GM19238 (cell line): ENCODE data around the gene EGR2.
"Not testable (repeated sequence)": the region's sequence is repeated elsewhere in the genome, so short reads cannot be mapped to it uniquely, and the experiment has no call there.

ENCODE experiments used
- DNase-seq: peaks from one replicate; pipeline ENCODE4 v3.0.0; 2011; ENCODE audit warnings: low spot score; ENCODE audit not compliant: insufficient read length

Gene EGR2

DNA sequence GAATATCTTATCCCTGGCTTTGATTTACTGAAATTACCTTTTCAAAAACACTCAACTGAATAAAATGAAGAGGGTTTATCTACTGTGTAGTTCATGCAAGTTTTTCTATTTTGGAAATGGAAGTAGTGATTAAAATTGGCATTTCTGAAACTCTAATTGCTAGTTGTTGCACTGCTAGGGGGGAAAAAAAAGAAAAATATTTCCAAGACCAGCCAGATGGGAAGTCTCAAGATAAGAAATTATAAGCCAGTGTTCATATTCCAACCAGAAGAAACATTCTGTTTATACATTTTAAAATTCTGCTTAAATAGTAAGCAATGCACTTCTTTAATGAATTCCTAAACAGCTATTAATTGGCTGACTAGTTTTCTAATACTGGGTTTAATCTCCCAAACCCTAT, 21.1 kb downstream of the EGR2 start:
- no peak for DNase-seq

- no peak for DNase-seq
Observed at GRCh38 chr10:62794306-62794705, 21.9 kb downstream of the EGR2 start.

DNA sequence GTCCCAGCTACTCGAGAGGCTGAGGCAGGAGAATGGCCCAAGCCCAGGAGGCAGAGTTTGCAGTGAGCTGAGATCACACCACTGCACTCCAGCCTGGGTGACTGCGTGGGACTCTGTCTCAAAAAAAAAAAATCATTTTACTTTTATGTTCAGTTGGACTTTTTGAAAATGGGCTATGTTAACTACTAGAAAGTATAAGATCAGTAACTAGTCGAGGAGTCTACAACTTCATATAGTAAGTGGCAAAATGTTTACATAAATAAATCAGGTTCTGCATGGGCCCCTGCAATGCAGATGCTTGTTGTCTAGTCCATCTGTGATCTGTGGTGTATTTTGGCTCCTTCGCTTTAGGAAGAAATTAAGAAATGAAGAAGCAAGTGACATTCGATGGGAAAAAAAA, 23.9 kb downstream of the EGR2 start:
- DNase-seq: no peak

DNA sequence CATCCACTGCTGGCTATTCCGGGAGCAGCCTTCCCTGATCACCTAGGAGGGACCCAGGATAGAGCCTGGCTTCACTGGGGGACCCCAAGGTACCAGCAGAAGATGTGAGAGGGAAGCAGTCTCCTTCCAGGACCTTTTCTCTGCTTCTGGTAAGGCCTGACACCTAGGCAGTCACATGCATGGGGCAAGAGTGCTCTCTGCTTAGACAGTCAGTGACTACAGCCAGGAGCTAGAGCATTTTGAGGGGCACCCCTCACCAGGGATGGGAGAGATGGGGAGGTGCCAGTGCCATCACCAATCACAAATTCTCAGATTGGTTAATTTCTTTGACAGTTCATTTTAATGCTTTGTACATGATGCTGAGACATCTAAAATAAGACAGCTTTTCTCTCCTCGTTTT, 25.6 kb downstream of the EGR2 start:
- no peak for DNase-seq

DNA sequence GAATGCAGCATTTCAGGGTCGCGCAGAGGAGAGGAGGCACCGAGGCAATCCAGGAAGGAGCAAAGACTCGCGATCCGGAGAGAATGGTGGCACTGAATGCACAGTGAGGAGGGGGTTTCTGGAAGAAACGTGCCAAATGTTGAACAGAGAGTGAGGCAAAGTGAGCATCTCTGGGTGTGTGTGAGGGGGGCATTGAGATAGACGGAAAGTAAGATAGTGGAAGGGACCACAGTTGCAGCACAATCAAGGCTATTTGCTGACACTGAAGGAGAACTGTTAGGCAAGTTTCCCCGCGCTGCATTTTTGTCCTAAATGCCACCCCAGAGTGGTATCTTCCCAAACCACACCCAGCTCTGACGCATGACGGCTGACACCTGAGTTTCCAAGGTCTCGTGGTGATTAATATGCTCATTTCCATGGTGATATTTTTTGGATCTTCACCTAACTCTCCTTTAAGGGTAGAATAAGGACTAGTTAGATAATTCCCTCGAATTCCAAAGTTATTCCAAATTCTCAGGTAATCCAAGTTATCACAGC, 26.1 kb downstream of the EGR2 start:
- no peak for DNase-seq

DNA sequence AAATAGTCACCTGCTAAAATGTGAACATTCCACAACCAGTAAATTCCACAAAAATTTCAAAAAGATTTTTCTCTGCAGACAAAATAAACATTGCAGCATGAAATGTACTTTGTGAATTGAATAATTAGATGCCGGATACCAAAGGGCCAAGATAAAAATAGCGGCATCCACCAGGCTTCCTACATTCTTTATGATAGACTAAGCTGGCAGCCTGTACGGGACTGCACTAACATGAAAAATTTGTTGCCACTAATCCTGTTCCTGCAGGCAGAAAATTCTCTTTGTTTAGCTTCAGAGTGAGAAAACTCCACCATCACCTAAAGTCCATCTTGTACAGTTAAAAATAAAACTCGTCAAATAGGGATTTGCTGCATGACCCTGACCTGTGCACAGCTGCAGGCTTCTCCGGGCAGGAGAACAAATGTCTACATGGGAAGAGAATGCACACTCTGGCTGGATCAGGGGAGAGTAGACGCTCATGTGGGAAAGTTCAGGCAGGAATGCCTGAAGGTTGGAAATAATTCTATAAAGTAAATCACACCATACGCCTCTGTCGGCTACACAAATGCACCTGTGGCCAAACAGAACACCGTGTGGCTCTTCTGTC, 27.2 kb downstream of the EGR2 start:
- no peak for DNase-seq

DNA sequence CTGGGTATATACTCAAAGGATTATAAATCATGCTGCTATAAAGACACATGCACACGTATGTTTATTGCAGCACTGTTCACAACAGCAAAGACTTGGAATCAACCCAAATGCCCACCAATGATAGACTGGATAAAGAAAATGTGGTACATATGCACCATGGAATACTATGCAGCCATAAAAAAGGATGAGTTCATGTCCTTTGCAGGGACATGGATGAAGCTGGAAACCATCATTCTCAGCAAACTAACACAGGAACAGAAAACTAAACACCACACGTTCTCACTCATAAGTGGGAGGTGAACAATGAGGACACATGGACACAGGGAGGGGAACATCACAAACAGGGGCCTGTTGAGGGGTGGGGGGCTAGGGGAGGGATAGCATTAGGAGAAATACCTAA, 27.9 kb downstream of the EGR2 start:
- not testable (repeated sequence) for DNase-seq

- not testable (repeated sequence) for DNase-seq
Observed at GRCh38 chr10:62784537-62784936, 31.6 kb downstream of the EGR2 start.

DNA sequence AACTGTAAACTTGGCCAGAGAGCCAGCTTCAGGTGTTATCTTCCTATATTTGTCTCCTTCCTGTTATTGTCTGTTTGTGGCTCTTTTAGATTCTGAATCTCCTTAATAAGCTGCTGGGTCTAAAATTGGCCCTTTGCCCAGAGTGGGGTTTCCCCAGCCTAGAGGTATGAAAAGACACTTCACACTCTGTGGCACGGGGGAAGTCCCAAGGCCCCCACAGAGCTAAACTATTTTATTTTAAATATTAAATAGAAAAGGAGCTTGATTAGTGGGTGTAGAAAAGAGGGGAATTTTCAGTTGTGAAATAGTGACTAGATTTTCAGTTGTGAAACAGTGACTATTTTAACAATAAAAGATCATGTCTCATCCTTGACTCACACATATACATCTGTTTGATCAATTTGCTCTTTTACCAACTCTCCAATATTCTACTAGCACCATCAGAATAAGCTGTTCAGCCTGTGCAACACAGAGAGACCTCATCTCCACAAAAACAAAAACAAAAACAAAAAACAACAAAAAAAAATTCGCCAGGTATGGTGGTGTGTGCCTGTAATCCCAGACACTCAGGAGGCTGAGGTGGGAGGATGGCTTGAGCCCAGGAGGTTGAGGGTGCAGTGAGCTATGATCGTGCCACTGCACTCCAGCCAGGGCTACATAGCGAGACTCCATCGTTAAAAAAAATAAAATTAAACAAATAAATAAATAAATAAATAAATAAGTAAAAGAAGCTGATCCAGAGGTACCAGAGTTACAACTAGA, 36.5 kb downstream of the EGR2 start:
- DNase-seq: peak; percentile 54

GRCh38 chr10:62778125-62778524, 38.0 kb downstream of the EGR2 start:
- no peak for DNase-seq

DNA sequence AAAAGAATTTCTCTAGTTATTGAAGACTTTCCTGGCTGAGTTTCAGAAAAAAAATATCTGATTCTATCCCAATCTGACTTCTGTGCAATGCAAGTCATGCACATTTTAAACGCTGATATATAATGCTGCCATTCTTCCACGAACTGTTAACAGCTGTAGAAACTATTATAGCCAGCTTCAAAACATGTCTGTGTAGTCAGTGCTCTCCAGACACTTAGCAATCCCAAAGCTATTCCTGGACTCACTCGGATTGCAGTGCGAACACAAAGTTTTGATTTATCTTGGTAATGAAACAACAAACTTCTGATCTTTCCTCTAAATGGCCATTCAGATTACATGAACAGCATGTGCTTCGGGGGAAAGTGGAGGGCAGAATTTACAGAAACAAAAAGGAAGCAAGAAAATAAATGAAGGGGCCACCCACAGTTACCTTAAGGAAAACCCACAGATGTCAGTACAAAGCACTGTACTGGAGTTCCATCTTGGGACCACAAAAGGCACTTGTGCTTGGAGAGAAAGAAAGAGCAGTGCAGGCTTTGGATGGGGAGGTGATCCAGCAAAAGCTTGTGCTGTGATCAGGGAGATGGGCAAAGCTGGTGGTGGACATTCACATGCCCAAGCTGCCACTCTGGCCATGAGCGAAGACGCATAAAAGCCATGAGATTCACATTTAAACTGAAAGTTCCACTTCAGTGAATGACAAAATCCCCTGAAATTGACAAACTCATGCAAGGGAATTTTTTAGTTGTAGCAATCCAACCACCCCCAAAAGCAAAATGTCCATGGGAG, 43.8 kb downstream of the EGR2 start:
- DNase-seq: no peak

DNA sequence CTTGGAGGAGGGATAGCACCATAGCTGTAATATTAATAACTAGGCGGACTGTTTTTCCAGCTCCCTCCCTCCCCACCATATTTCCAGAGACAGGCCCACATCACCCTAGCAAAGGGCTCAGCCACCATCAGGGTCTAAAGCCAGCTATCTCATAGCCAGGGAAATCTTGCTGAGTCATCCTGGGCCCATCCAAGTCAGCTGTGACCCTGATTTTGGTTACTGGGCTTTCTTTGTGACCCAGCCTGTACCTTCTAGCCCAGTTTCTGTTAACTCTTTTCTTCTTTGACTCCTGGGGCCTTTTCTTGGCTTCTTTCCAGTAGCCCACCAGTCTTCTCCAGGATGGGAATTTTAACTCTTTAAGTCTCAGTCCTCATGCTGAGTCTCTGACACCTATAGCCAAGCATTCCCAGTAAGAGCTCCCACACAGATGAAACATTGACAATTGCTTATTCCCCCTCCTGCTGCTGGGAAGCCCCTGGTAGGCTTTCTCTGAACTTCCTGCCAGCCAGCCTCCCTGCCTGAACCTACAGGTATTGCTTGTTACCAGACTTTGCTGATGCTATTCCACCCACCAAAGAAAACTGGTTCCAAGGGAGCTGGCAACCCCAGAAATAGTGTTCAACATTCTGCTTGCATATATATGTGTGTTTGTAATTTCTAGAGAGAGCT, 46.5 kb downstream of the EGR2 start:
- DNase-seq: peak; percentile 17

GRCh38 chr10:62766386-62766785, 49.8 kb downstream of the EGR2 start:
- DNase-seq: no peak

- DNase-seq: no peak
Observed at GRCh38 chr10:62765726-62766125, 50.4 kb downstream of the EGR2 start.

GRCh38 chr10:62764011-62764410, 52.2 kb downstream of the EGR2 start:
- no peak for DNase-seq

- DNase-seq: no peak
Observed at GRCh38 chr10:62763155-62763554, 53.0 kb downstream of the EGR2 start.
